Bronchial epithelial cell (primary cell): ENCODE measurements around the gene DPYSL4. TPM values are rescaled to one million over a fixed set of nuclear protein-coding genes. Genes with fewer than 3 reads are reported as not detected.

Source experiments
- DNase-seq: peaks from one replicate; pipeline ENCODE4 v3.0.0-alpha.2; 2010; ENCODE audit warnings: low read depth
- FAIRE-seq: peaks from 2 replicates; lab custom pipeline; 2011; peaks lifted over from hg19 to GRCh38; lab: Jason Lieb, UNC
- H3K27me3 ChIP-seq: 2 replicates; pipeline ENCODE4 v1.5.1; 2011; ENCODE audit warnings: low read length; ENCODE audit not compliant: control insufficient read depth, insufficient read depth
- H3K36me3 ChIP-seq: 2 replicates; pipeline ENCODE4 v1.5.1; 2011; ENCODE audit warnings: low read length; ENCODE audit not compliant: control insufficient read depth, insufficient read depth
- H3K4me3 ChIP-seq: 2 replicates; pipeline ENCODE4 v1.5.1; 2011; ENCODE audit warnings: mild to moderate bottlenecking, low read depth, low read length, control low read depth
- total RNA-seq: library from RNA; depleted of rRNA; stranded (reverse); fragments of >200 nt; gene quantifications from 2 replicates; pipeline ENCODE4 v1.2.1, GENCODE V29; 2014
- TF ChIP-seq, protein P1 (sequence below): IDR thresholded peaks from 2 replicates; pipeline ENCODE4 v1.5.1; 2011; ENCODE audit warnings: mild to moderate bottlenecking, moderate library complexity, low read length, control low read depth, inconsistent platforms; ENCODE audit not compliant: insufficient read depth, severe bottlenecking

DPYSL4 gene
- total RNA-seq, 1 donor from 2014 or later: 0.26 TPM

DNA sequence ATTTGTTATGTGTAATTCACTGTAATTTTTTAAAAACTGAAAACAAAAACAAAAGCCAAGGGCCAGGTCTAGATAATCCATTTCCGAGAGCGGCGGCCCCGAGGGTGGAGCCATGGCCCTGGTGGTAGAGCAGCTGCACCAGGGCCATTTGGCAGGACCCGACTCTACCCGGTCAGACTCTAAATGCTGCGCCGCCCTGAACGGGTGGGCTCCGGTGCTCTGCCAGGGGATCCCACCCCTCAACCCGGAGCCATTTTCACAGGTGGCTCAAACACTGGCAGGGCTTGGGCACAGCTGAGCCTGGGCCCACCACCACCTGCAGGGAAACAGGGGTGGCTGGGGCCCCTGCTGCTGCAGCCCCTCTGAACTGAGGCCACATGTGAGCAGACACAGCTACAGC lies 56.9 kb downstream of the DPYSL4 start:
- DNase-seq: no peak
- Histone ChIP-seq H3K36me3 (no peaks in the 10 kb centered on the region), H3K4me3 (no peak overlapping the region), H3K27me3 (no peaks in the 10 kb centered on the region)
- no peak for FAIRE-seq
- TF ChIP-seq, protein P1, sequence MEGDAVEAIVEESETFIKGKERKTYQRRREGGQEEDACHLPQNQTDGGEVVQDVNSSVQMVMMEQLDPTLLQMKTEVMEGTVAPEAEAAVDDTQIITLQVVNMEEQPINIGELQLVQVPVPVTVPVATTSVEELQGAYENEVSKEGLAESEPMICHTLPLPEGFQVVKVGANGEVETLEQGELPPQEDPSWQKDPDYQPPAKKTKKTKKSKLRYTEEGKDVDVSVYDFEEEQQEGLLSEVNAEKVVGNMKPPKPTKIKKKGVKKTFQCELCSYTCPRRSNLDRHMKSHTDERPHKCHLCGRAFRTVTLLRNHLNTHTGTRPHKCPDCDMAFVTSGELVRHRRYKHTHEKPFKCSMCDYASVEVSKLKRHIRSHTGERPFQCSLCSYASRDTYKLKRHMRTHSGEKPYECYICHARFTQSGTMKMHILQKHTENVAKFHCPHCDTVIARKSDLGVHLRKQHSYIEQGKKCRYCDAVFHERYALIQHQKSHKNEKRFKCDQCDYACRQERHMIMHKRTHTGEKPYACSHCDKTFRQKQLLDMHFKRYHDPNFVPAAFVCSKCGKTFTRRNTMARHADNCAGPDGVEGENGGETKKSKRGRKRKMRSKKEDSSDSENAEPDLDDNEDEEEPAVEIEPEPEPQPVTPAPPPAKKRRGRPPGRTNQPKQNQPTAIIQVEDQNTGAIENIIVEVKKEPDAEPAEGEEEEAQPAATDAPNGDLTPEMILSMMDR: no peak

DNA sequence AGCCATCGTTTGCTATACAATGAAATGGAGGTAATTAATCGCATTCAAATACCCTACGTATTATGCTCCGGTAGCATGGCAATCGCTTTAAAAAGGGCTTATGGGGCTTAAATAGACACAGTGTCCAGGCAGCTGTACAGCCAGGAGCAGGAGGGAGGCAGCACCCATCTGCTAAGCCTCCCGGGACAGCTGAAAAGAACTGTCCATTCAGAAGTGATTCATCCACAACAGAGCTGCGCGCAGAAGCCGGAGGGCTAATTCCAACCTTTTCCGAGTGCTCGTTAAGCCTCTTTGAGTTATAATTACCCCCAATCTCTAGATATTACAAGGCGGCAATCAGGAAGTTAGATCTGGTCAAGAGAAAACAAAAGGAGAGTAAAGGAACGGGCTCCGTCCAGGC lies 58.3 kb downstream of the DPYSL4 start:
- no peaks in the 10 kb centered on the region for H3K27me3 ChIP-seq
- no peak for DNase-seq
- no peak overlapping the region for H3K4me3 ChIP-seq
- no peak for FAIRE-seq
- no peaks in the 10 kb centered on the region for H3K36me3 ChIP-seq
- TF ChIP-seq, protein P1: no peak

GRCh38 chr10:132246296-132246695 lies 59.5 kb downstream of the DPYSL4 start:
- no peaks in the 10 kb centered on the region for H3K36me3 ChIP-seq
- TF ChIP-seq, protein P1: no peak
- FAIRE-seq: no peak
- H3K4me3 ChIP-seq: no peak overlapping the region
- H3K27me3 ChIP-seq: no peaks in the 10 kb centered on the region
- no peak for DNase-seq

DNA sequence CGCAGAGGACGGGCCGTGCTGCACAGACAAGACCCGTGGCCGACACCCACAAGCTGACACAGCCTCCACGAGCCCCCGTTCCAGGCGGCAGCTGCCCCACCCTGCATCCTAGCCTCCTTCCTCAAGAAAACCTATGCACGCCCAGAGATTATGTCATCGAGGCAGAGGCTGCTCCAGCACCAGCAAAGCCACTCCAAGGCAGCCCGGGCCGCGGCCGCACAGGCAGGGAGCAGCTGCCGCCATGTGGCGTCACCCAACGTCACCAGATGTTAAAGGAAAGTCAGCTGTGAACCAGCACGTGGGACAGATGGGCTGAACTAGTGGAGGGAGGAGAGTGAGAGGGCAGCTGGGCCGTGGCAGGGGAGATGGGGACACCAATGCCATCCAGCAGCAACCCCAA lies 61.2 kb downstream of the DPYSL4 start:
- TF ChIP-seq, protein P1: no peak
- no peak overlapping the region for H3K4me3 ChIP-seq
- DNase-seq (no peak), FAIRE-seq (no peak)
- no peaks in the 10 kb centered on the region for H3K27me3 ChIP-seq
- H3K36me3 ChIP-seq: no peaks in the 10 kb centered on the region

DNA sequence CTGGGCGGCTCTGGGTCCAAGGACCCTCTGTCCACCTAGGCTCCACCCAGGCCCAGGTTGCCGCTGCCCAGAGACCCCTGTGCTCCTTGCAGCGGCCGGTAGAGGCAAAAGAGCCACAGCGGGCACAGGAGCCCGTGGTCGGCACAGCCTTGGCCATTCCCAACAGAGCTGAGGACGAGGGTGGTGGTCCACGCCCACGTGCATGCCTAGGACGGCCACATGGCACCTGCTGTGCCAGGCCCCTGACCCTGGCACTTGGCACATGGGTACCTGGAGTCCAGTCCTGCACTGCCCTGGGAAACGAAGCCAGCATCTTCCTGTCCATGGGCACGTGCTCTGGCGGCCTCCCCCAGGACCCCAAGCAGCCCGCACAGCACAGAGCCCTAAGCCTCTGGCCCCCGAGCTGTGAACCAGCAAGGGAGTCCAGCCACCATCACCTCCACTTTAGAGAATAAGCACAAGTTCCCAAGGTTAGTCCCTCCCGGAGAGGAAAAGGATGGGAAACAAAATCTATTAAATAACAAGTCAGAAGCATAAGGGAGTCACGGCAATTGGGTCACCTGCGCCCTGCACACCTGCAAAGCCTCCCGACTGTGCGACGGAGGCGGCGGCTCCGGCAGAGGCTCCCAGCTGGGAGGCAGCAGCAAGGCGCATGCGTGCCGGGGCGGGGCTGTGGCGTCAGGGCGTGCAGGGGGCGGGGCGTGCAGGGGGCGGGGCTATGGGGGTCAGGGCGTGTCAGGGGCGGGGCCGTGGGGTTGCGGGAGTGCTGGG lies 61.9 kb downstream of the DPYSL4 start:
- no peaks in the 10 kb centered on the region for H3K27me3 ChIP-seq
- TF ChIP-seq, protein P1: no peak
- H3K4me3 ChIP-seq: peak overlapping the region; percentile 0
- DNase-seq (no peak), FAIRE-seq (no peak)
- no peaks in the 10 kb centered on the region for H3K36me3 ChIP-seq
